Measurements from ENCODE around the gene HUNK.

- TF ChIP-seq SP1 (CRISPR knock-in tag; conservative IDR thresholded peaks at IDR 0.05) = no peak
- no peak for TF ChIP-seq NR2C2 (CRISPR knock-in tag; IDR thresholded peaks at IDR 0.05)
- no peak for TF ChIP-seq ATF3 (CRISPR knock-in tag; conservative IDR thresholded peaks at IDR 0.05)
- TF ChIP-seq JUN (CRISPR knock-in tag; IDR thresholded peaks at IDR 0.05) = no peak
- no peak for TF ChIP-seq TEAD1 (CRISPR knock-in tag; IDR thresholded peaks at IDR 0.05)
- no peak for TF ChIP-seq E2F5 (CRISPR knock-in tag; IDR thresholded peaks at IDR 0.05)
- TF ChIP-seq PRDM15 (CRISPR knock-in tag; IDR thresholded peaks at IDR 0.05) = no peak
- no peak for TF ChIP-seq CTCF (IDR thresholded peaks at IDR 0.05)
- no peak for TF ChIP-seq CREB1 (CRISPR knock-in tag; IDR thresholded peaks at IDR 0.05)
- TF ChIP-seq ATF2 (CRISPR knock-in tag; IDR thresholded peaks at IDR 0.05; ENCODE audit: borderline replicate concordance, low read depth) = no peak
- no peak for TF ChIP-seq ERG (CRISPR knock-in tag; IDR thresholded peaks at IDR 0.05)
- no peak for TF ChIP-seq NFYB (CRISPR knock-in tag; conservative IDR thresholded peaks at IDR 0.05; ENCODE audit: low read depth)
- TF ChIP-seq E2F1 (CRISPR knock-in tag; IDR thresholded peaks at IDR 0.05) = no peak
These were observed 28.6 kb upstream of the HUNK start for GRCh38 chr21:31844206-31844605.
